ENCODE results near the gene CHMP2A.

Gene CHMP2A

GRCh38 chr19:58566989-58567388 is 12.1 kb upstream of the CHMP2A start:
- no peak for DNase-seq (ENCODE audit: low spot score)
- TF ChIP-seq CTCF (IDR thresholded peaks at IDR 0.05; ENCODE audit: extremely low read depth, missing control alignments), result no peak

- no peak for TF ChIP-seq CTCF (IDR thresholded peaks at IDR 0.05; ENCODE audit: extremely low read depth, missing control alignments)
- DNase-seq (ENCODE audit: low spot score), result no peak
These were observed 8.9 kb upstream of the CHMP2A start for GRCh38 chr19:58563823-58564222.

GRCh38 chr19:58563034-58563573 is 8.2 kb upstream of the CHMP2A start:
- peak; percentile 74 for DNase-seq (ENCODE audit: low spot score)
- no peak for TF ChIP-seq CTCF (IDR thresholded peaks at IDR 0.05; ENCODE audit: extremely low read depth, missing control alignments)

GRCh38 chr19:58562122-58563033 is 7.5 kb upstream of the CHMP2A start:
- DNase-seq (ENCODE audit: low spot score), result peak; percentile 42
- TF ChIP-seq CTCF (IDR thresholded peaks at IDR 0.05; ENCODE audit: extremely low read depth, missing control alignments), result no peak

- DNase-seq (ENCODE audit: low spot score), result no peak
- no peak for TF ChIP-seq CTCF (IDR thresholded peaks at IDR 0.05; ENCODE audit: extremely low read depth, missing control alignments)
These were observed 6.6 kb upstream of the CHMP2A start for GRCh38 chr19:58561373-58562121.

- DNase-seq (ENCODE audit: low spot score), result no peak
- TF ChIP-seq CTCF (IDR thresholded peaks at IDR 0.05; ENCODE audit: extremely low read depth, missing control alignments), result no peak
These were observed 6.0 kb upstream of the CHMP2A start for GRCh38 chr19:58560921-58561320.

All from GM20000 (cell line).